ENCODE data around the gene MX1.
A peak's percentile ranks its signal among the peaks of the same experiment; 100 is the strongest.
"Not testable (repeated sequence)": the region's sequence is repeated elsewhere in the genome, so short reads cannot be mapped to it uniquely, and the experiment has no call there.

MX1 gene

DNA sequence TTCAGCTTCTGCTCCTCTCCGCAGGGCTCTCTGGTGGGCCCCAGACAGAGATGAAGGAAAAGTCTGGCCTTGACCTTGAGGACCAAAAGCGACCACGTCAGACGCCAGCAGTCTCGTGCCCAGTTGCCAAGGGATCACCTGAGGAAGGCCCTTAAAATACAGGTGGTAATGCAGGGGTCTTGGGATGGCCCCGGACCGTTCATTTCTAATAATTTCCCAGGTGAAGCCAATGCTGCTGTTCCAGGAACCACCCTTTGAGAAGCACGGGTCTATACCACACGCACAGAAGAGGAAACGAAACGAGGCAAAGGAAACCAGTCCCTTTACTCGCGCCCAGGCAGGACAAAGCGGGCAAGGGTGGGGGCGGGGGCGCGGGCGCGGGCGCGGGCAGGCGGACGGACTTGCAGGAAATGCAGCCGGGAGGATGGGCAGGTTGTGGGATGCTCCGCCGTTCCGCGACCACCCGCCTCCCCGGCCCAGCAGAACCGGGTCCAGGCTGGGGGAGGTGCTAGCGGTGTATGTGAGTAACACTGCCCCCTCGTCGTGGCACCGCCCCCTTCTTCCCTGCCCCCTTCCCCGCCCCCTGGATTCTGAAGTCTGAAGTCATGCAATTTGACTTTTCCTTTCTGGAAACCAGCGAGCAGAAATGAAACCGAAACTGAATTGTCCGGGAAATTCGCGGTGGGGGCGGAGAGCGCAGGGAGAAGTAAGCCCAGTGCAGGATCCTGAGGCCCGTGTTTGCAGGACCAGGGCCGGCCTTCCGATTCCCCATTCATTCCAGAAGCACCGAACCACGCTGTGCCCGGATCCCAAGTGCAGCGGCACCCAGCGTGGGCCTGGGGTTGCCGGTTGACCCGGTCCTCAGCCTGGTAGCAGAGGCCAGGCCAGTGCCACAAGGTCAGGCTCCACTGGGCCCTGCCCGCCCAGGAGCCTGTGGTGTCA lies 5.8 kb upstream of the MX1 start:
- FAIRE-seq: no peak
- peak; percentile 92 for DNase-seq (ENCODE audit: insufficient read length, low spot score)
- TF ChIP-seq POLR2A (IDR thresholded peaks at IDR 0.05; ENCODE audit: low read depth, low read length): peak; percentile 39; the same call in 1 of the 2 replicates

DNA sequence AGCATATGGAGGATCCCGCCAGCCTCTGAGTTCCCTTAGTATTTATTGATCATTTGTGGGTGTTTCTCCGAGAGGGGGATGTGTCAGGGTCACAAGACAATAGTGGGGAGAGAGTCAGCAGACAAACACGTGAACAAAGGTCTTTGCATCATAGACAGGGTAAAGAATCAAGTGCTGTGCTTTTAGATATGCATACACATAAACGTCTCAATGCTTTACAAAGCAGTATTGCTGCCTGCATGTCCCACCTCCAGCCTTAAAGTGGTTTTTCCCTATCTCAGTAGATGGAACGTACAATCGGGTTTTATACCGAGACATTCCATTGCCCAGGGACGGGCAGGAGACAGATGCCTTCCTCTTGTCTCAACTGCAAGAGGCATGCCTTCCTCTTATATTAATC lies 5.0 kb upstream of the MX1 start:
- not testable (repeated sequence) for DNase-seq (ENCODE audit: insufficient read length, low spot score)

DNA sequence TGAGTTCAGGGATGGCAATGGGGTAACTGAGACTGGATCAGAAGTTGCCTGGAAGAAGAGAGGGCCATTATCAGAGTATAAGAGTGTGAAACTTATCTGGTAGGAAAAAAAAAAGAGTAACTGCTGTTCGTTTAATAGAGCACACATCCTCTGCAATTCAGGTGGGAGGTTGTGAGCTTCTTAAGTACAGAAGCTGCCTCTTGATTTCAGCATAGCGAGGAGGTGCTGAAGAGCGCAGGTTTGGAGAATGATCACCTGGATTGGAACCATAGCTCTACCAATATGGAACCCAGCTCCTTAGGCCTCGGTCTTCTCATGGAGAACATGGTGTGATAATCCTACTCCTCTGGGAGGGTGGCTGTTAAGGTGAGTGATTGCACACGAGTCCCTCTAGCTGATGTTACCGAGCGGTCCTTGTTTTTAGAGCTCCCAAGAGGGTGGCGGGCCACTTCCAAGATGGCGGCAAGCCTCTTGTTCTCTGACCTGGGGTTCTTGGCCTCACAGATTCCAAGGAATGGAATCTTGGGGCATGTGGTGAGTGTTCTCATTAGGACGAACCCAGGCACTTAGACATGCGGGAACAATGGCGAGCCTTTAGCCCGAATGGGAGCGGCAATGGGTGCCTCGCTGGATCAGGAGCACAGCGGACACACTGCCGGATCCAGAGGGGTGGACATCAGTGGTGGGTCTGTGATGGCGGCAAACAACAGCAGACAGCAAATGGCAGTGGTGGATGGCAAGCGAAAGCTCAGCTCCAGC lies 3.3 kb upstream of the MX1 start:
- DNase-seq (ENCODE audit: insufficient read length, low spot score): no peak
- no peak for FAIRE-seq
- TF ChIP-seq POLR2A (IDR thresholded peaks at IDR 0.05; ENCODE audit: low read depth, low read length): no peak

More for the DNA sequence above, 5.0 kb upstream of the MX1 start:
- FAIRE-seq: not testable (repeated sequence)

DNA sequence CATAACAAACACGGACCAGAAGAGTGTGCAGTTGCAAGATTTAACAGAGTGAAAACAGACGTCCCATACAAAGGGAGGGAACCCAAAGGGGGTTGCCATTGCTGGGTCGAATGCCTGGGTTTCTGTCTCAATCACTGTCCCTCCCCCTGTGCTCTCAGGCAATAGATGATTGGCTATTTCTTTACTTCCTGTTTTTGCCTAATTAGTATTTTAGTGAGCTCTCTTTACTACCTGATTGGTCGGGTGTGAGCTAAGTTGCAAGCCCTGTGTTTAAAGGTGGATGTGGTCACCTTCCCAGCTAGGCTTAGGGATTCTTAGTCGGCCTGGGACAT lies 2.8 kb upstream of the MX1 start:
- FAIRE-seq; DNase-seq (ENCODE audit: insufficient read length, low spot score): not testable (repeated sequence)

DNA sequence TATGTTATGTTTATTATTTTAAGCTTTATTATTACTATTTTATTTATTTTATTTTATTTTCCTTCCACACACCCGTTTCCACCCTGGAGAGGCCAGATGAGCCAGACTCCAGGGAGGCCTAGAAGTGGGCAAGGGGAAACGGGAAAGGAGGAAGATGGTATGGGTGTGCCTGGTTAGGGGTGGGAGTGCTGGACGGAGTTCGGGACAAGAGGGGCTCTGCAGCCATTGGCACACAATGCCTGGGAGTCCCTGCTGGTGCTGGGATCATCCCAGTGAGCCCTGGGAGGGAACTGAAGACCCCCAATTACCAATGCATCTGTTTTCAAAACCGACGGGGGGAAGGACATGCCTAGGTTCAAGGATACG lies 468 bp upstream of the MX1 start:
- FAIRE-seq (no peak), DNase-seq (ENCODE audit: insufficient read length, low spot score) (no peak)
- no peak for TF ChIP-seq POLR2A (IDR thresholded peaks at IDR 0.05; ENCODE audit: low read depth, low read length)

DNA sequence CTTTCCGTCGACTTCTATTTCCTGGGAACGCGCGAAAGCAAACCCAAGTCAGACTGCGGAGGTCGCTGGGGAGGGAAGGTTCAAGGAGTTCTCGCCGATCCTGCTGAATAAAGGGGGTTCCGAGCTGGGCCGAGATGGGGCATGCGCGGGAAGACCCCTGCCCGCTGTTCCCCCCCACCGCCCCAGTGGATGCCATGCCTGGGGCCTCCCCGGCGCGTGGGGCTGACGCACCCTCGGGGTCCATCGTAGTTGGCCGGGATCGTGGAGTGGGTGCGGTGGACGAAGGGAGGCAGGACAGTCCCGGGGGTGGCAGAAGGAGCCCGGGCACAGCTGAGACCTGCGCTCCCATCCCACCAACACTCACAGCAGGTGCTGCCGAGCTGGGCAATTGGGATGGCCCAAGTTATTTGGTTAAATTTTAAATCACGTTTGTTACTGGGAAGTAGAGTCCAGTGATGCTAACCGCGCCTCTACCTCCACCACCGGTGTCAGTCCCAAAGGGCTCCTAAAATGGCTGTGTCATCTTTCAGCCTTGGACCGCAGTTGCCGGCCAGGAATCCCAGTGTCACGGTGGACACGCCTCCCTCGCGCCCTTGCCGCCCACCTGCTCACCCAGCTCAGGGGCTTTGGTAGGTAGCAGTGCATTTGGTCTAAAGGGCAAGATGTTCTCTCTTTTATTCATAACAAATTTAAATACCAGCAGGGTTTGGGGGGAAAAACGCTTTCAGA lies 801 bp downstream of the MX1 start:
- no peak for TF ChIP-seq POLR2A (IDR thresholded peaks at IDR 0.05; ENCODE audit: low read depth, low read length)
- DNase-seq (ENCODE audit: insufficient read length, low spot score) (no peak), FAIRE-seq (no peak)

DNA sequence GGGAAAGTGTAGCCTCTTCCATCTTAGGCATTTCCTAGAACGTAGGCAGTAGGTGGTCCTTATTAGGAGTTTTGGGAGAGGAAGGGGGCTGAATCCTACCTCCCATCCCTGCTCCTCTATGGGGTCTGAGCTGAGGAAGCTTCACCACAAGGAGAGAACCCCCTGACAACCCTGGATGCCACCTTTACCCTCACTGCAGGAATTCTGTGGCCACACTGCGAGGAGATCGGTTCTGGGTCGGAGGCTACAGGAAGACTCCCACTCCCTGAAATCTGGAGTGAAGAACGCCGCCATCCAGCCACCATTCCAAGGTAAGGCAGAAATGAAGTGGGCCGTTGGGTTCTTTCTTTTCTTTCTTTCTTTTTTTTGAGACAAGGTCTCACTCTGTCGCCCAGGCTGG lies 1.5 kb downstream of the MX1 start:
- TF ChIP-seq POLR2A (IDR thresholded peaks at IDR 0.05; ENCODE audit: low read depth, low read length): no peak
- DNase-seq (ENCODE audit: insufficient read length, low spot score) (no peak), FAIRE-seq (no peak)

DNA sequence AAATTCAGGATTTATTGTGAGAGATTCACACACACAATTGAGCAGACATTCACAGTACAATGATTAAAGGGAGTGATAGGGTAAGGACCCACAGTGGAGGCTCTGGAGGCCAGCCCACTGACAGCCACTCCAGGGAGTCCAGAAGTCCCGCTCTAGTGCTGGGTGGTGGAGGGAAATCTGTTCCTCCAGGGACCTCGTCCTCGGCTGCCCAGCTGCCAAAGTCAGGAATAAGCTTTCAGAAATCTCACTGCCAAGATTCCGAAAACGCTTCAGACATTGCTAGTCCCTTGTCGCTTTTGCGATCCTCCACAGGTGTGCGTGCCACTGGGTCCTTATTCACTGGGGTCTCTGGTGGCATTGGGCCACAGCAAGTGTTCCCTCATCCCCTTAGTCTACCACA lies 2.3 kb downstream of the MX1 start:
- no peak for DNase-seq (ENCODE audit: insufficient read length, low spot score)
- TF ChIP-seq POLR2A (IDR thresholded peaks at IDR 0.05; ENCODE audit: low read depth, low read length): no peak
- no peak for FAIRE-seq

DNA sequence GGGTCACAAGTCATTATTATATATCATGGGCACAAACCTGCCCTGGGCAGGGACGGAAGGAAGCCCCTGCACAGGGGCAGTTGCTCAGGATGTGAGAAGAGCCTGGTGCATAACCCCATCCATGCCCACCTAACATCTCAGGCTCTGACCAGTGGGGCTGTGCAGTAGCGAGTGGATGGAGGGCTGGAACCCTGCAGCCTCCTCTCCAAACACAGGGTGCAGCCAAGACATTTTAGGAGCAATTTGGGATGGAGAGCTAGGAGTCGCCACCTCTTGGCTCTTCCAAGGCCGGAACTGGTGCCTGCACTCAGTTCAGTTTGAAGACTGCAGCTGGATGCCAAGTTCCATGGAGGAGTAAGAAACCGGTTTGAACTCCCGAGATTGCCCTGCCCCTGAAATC lies 2.8 kb downstream of the MX1 start:
- DNase-seq (ENCODE audit: insufficient read length, low spot score) (no peak), FAIRE-seq (no peak)
- TF ChIP-seq POLR2A (IDR thresholded peaks at IDR 0.05; ENCODE audit: low read depth, low read length): no peak

DNA sequence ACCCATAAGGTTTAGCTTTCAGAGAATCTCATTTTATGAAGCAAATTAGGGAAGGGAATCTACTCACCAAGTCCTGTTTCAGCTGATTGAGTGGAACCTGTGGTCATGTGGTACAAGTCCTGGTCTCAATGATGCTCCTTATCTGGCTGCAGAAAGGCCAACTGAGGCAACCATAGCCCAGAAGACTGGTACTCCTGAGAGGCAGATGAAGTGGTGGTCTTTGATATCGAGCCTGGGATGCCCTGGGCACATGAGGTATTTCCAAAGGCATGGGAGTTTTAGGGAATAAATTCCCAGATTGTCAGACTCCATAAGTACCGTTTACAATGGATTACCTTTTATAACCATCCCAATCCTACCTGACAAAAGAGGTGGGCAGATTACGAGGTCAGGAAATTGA lies 3.3 kb downstream of the MX1 start:
- TF ChIP-seq POLR2A (IDR thresholded peaks at IDR 0.05; ENCODE audit: low read depth, low read length): no peak
- DNase-seq (ENCODE audit: insufficient read length, low spot score): no peak
- no peak for FAIRE-seq

DNA sequence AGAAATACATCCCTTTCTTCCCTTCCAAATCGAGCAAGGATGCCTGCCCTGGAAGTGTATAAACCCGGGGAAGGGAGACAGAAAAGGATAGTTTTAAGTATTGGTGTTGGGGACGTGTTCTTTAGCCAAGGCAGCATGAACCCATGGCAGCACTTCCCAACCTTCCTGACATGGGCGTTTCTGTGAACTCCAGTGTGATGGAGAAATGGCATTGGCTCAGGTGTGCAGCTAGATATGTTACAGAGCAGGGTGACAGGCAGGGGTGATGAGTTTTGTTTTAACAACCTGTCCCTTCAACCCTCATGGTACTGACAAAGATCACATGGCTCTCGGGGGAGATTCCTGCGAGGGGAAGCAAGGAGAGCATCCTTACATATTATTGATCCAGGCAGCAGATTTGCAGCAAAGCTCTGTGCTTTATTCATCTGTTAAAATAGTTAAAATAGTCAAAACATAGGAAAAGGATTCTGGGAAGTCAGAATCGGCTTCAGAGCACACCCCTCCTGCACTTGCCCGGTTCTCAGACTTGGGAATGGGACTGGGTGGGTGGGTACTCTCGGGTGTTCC lies 4.0 kb downstream of the MX1 start:
- no peak for FAIRE-seq
- TF ChIP-seq POLR2A (IDR thresholded peaks at IDR 0.05; ENCODE audit: low read depth, low read length): no peak
- no peak for DNase-seq (ENCODE audit: insufficient read length, low spot score)

DNA sequence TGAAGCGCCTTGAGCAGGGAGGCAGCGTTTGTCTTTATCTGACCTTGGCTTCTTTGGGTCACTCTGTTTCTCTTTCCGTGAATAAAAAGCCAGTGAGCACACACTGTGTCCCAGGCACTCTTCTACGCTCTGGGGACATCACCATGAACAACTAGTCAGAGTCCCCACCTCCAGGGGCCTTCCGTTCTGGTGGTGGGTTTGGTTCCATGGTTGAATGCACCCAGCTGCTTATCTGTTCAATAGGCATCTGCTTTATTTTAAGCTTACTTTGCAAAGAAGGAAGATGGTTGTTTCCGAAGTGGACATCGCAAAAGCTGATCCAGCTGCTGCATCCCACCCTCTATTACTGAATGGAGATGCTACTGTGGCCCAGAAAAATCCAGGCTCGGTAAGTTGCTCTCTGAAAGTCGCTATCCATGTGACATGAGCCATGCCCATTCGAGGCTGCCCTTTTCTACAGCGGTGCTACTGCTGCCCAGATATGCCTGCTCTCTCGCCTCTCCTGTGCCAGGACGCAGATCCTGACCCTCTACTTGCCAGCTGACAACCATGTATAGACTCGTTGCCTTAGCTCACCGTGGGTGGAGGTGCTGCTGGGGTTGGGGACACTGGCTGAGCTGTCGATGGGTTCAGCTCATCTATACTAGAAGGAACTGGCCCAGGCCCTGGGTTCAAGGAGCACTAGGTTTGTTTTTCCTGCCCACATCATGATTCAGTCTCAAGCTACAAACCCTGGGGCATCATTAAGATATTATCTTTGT lies 5.9 kb downstream of the MX1 start:
- no peak for DNase-seq (ENCODE audit: insufficient read length, low spot score)
- no peak for TF ChIP-seq POLR2A (IDR thresholded peaks at IDR 0.05; ENCODE audit: low read depth, low read length)
- no peak for FAIRE-seq

All from H54 (cell line).